K562 (cell line): ENCODE data around the gene ST6GAL1. TPM values are rescaled to one million over a fixed set of nuclear protein-coding genes. Genes with fewer than 3 reads are reported as not detected.

ENCODE experiments used
- ATAC-seq: fragments of 200-7000 bp; cut with Tn5 transposase; 3 replicates; pipeline ENCODE4 v1.9.1; 2020; ENCODE audit warnings: moderate library complexity
- BruUV-seq: library from RNA; stranded (reverse); fragments of 400-500 nt; replicated peaks from 2 replicates; lab custom pipeline; 2021; lab: Mats Ljungman, UMichigan
- CTCF ChIA-PET: fragments of 300-600 bp; formaldehyde crosslinking; extraction: SDS; loops from one replicate; lab custom pipeline; 2021; ENCODE audit warnings: low intra/inter-chr PET ratio; lab: Yijun Ruan, JAX
- POLR2A ChIA-PET: fragments of 300-600, 350-650 bp; sonication (Branson Sonifier 250); formaldehyde crosslinking; extraction: SDS; loops from one replicate; lab custom pipeline; 2021; ENCODE audit warnings: antibody characterized with exemption, inconsistent platforms; lab: Yijun Ruan, JAX
- DNase-seq, 4 experiments: peaks; one replicate each; pipeline versions ENCODE4 v3.0.0 to v3.0.0-alpha.2; 2011 to 2018; ENCODE audit warnings: low spot score in 3 of 4, mixed read lengths in 3 of 4; ENCODE audit errors: extremely low read depth in 1 of 4
- FAIRE-seq: peaks from 2 replicates; lab custom pipeline; 2011; peaks lifted over from hg19 to GRCh38; lab: Jason Lieb, UNC
- H2AFZ ChIP-seq: 2 replicates; pipeline ENCODE4 v1.6.0; 2011; ENCODE audit warnings: low read depth, low read length, control low read depth, inconsistent platforms
- H3K27ac ChIP-seq: fragments of 200-600 bp; 3 replicates; pipeline ENCODE4 v1.8.0; 2011; ENCODE audit warnings: low read depth, mild to moderate bottlenecking, control low read depth, inconsistent platforms, low read length, moderate library complexity, mixed read lengths; ENCODE audit errors: extremely low read depth
- H3K27me3 ChIP-seq, 2 experiments: fragments of 300-600 bp in 1 of 2; 2 replicates in 1 of 2; 3 replicates in 1 of 2; pipeline versions ENCODE4 v1.6.0 to v1.8.0; 2011; ENCODE audit warnings: inconsistent platforms in 2 of 2, low read length in 2 of 2, mild to moderate bottlenecking in 1 of 2, mixed read lengths in 1 of 2, moderate library complexity in 1 of 2; ENCODE audit not compliant: control insufficient read depth in 2 of 2, insufficient read depth in 2 of 2
- H3K36me3 ChIP-seq: fragments of 300-600 bp; 3 replicates; pipeline ENCODE4 v1.8.0; 2011; ENCODE audit warnings: mild to moderate bottlenecking, low read length, inconsistent platforms; ENCODE audit not compliant: control insufficient read depth, insufficient read depth
- H3K4me1 ChIP-seq, 2 experiments: fragments of 200-600 bp in 1 of 2; replicated peaks in 1 of 2; 2 replicates in 1 of 2; 3 replicates in 1 of 2; pipeline versions ENCODE4 v1.5.1 to v1.8.0; 2011; ENCODE audit warnings: inconsistent platforms in 2 of 2, low read length in 2 of 2, mild to moderate bottlenecking in 1 of 2, mixed read lengths in 1 of 2, moderate library complexity in 1 of 2; ENCODE audit not compliant: control insufficient read depth in 2 of 2, insufficient read depth in 2 of 2
- H3K4me2 ChIP-seq: 2 replicates; pipeline ENCODE4 v1.6.1; 2011; ENCODE audit warnings: low read length, control low read depth, inconsistent platforms, mixed read lengths; ENCODE audit not compliant: insufficient read depth
- H3K4me3 ChIP-seq: fragments of 200-600 bp; sonication (generic), shearing (Covaris generic); 2 replicates; pipeline ENCODE4 v1.5.1; 2016; ENCODE audit warnings: control low read depth, inconsistent platforms
- H3K79me2 ChIP-seq: fragments of 200-600 bp; 3 replicates; pipeline ENCODE4 v1.8.0; 2011; ENCODE audit warnings: low read length, inconsistent platforms; ENCODE audit not compliant: control insufficient read depth, insufficient read depth
- H3K9ac ChIP-seq, 2 experiments: 2 replicates each; pipeline versions ENCODE4 v1.6.0 to v1.6.1; 2011; ENCODE audit warnings: low read depth in 2 of 2, low read length in 2 of 2, control low read depth in 1 of 2, inconsistent platforms in 1 of 2, mild to moderate bottlenecking in 1 of 2, mixed read lengths in 1 of 2; ENCODE audit not compliant: insufficient read depth in 1 of 2
- H3K9me1 ChIP-seq: one replicate; pipeline ENCODE4 v1.6.0; 2011; ENCODE audit warnings: inconsistent platforms, mild to moderate bottlenecking, low read length, moderate library complexity; ENCODE audit not compliant: control insufficient read depth, insufficient read depth
- H3K9me3 ChIP-seq: replicated peaks from 2 replicates; pipeline ENCODE4 v1.5.1; 2011; ENCODE audit warnings: low read depth, low read length, inconsistent platforms; ENCODE audit not compliant: control insufficient read depth, insufficient read depth
- H4K20me1 ChIP-seq: replicated peaks from 2 replicates; pipeline ENCODE4 v1.6.1; 2011; ENCODE audit warnings: low read length, inconsistent platforms, mixed read lengths; ENCODE audit not compliant: control insufficient read depth, insufficient read depth
- CBX2 ChIP-seq: fragments of 200-600 bp; sonication (generic); IDR thresholded peaks from one replicate; pipeline ENCODE4 v1.6.1; 2012; ENCODE audit warnings: mild to moderate bottlenecking, low read length, inconsistent platforms; ENCODE audit not compliant: insufficient read depth, poor library complexity, severe bottlenecking
- CEBPG ChIP-seq, 3 experiments: fragments of 200-800 bp in 1 of 3; sonication (Bioruptor generic) in 1 of 3; sonication (generic) in 1 of 3; formaldehyde crosslinking in 1 of 3; IDR thresholded peaks in 2 of 3; conservative IDR thresholded peaks in 1 of 3; 2 replicates each; pipeline versions ENCODE4 v1.6.1 to v1.8.0; 2016 to 2022; ENCODE audit warnings: missing compliant biosample characterization in 2 of 3, missing genetic modification characterization in 2 of 3, mild to moderate bottlenecking in 1 of 3, missing genetic modification reagents in 1 of 3
- CREB3 ChIP-seq: fragments of 450-650 bp; conservative IDR thresholded peaks from 2 replicates; pipeline ENCODE4 v1.6.1; 2016; ENCODE audit warnings: missing genetic modification characterization, low read depth, mild to moderate bottlenecking, missing compliant biosample characterization, moderate library complexity
- CREM ChIP-seq: IDR thresholded peaks from 2 replicates; pipeline ENCODE4 v1.6.1; 2014; ENCODE audit warnings: antibody characterized with exemption, low read depth
- DACH1 ChIP-seq: fragments of 450-650 bp; IDR thresholded peaks from 2 replicates; pipeline ENCODE4 v1.6.1; 2018; ENCODE audit not compliant: partially characterized antibody
- FOXK2 ChIP-seq, 2 experiments: fragments of 450-650 bp; IDR thresholded peaks in 1 of 2; conservative IDR thresholded peaks in 1 of 2; 2 replicates each; pipeline ENCODE4 v1.6.1; 2016; ENCODE audit warnings: low read depth in 2 of 2, mild to moderate bottlenecking in 1 of 2
- HNRNPH1 ChIP-seq: fragments of 200-400 bp; formaldehyde crosslinking; optimal IDR thresholded peaks from 2 replicates; pipeline ENCODE3; 2017; ENCODE audit warnings: low read depth, mild to moderate bottlenecking, low read length, moderate library complexity
- MCM7 ChIP-seq, 2 experiments: fragments of 450-650 bp; IDR thresholded peaks; 2 replicates each; pipeline ENCODE4 v1.6.1; 2016 to 2018
- NFIX ChIP-seq: fragments of 250-450 bp; sonication (Bioruptor Pico); IDR thresholded peaks from 2 replicates; pipeline ENCODE4 v1.4.0; 2020; ENCODE audit warnings: low read depth, mild to moderate bottlenecking, moderate library complexity
- NR2F6 ChIP-seq: fragments of 450-650 bp; formaldehyde crosslinking; IDR thresholded peaks from 2 replicates; pipeline ENCODE4 v1.4.0; 2020; ENCODE audit warnings: mild to moderate bottlenecking
- RAD21 ChIP-seq, 2 experiments: fragments of 250-450 bp in 1 of 2; fragments of 450-650 bp in 1 of 2; sonication (Bioruptor Pico) in 1 of 2; formaldehyde crosslinking in 1 of 2; IDR thresholded peaks in 1 of 2; conservative IDR thresholded peaks in 1 of 2; 2 replicates each; pipeline versions ENCODE4 v1.4.0 to v1.8.0; 2020 to 2022; ENCODE audit warnings: mild to moderate bottlenecking in 2 of 2, moderate library complexity in 1 of 2
- RBFOX2 ChIP-seq: fragments of 200-400 bp; formaldehyde crosslinking; IDR thresholded peaks from 2 replicates; pipeline ENCODE4 v1.6.1; 2017; ENCODE audit warnings: low read depth, mild to moderate bottlenecking, low read length, moderate library complexity
- STAG1 ChIP-seq: sonication (generic); formaldehyde crosslinking; IDR thresholded peaks from 2 replicates; pipeline ENCODE4 v1.5.0; 2020; ENCODE audit warnings: missing genetic modification reagents, borderline replicate concordance
- ZNF263 ChIP-seq: sonication (generic); formaldehyde crosslinking; IDR thresholded peaks from 2 replicates; pipeline ENCODE4 v1.8.0; 2022; ENCODE audit warnings: mild to moderate bottlenecking, missing genetic modification reagents, borderline replicate concordance
- ZNF507 ChIP-seq: conservative IDR thresholded peaks from 2 replicates; pipeline ENCODE4 v1.6.1; 2017; ENCODE audit warnings: missing genetic modification characterization, missing compliant biosample characterization
- WGBS: fragments of 100-300 bp; shearing (Covaris generic); methylation state at CpG from one replicate; pipeline ENCODE4 v1.1.6; 2016; ENCODE audit warnings: low coverage, mixed read lengths; ENCODE audit not compliant: insufficient coverage; ENCODE audit errors: missing lambda C conversion rate; 5-methylcytosine and 5-hydroxymethylcytosine counted together
- in situ Hi-C: fragments of 300-500 bp; cut with MboI; formaldehyde crosslinking; loops from 4 replicates; pipeline ENCODE4 v1.15.0; 2018; ENCODE audit warnings: inconsistent platforms, mixed read lengths
- intact Hi-C: fragments of 100-400 bp; cut with micrococcal nuclease; formaldehyde crosslinking; loops from 2 replicates; pipeline ENCODE4 v1.14.2; 2022
- polyA plus RNA-seq, 8 experiments: library from polyadenylated mRNA; depleted of rRNA in 4 of 8; stranded (reverse) in 5 of 8; unstranded in 3 of 8; fragments of >200 nt; fragmentation: Nextera tagmentation in 2 of 8; fragmentation: Illumina TruSeq in 1 of 8; extraction: Ambion mirVana in 2 of 8; extraction: Trizol in 1 of 8; gene quantifications; 2 replicates each; pipeline versions ENCODE4 v1.2.1 to v1.2.3, GENCODE V29; 2011 to 2014; ENCODE audit warnings: inconsistent platforms in 1 of 8, missing spikeins in 1 of 8
- total RNA-seq, 7 experiments: library from RNA; depleted of rRNA in 6 of 7; stranded (reverse); fragments of >200 nt in 6 of 7; fragmentation: Illumina TruSeq in 2 of 7; extraction: Trizol in 2 of 7; gene quantifications; 2 replicates each; pipeline versions ENCODE4 v1.2.1 to v1.2.3, GENCODE V29; 2011 to 2021; ENCODE audit warnings: low replicate concordance in 1 of 7

Gene ST6GAL1
- total and polyA plus RNA-seq, 9 of the 15 experiments (the other 6 are each of a cell fraction or from before 2014, with no cell fraction given), result 31.9 to 145 (median 71.0) TPM

- peaks cover 28 to 53% of the 10 kb centered on the region in 2 experiments for H3K4me1 ChIP-seq
- no TSS peak for BruUV-seq
- FAIRE-seq, result no peak
- no peak overlapping the region for H3K4me3 ChIP-seq
- peaks cover 51% of the 10 kb centered on the region for H3K79me2 ChIP-seq
- H3K4me2 ChIP-seq, result 0 out of 2 replicates have a peak overlapping the region, but pooled peaks have one; percentile 26
- POLR2A ChIA-PET, result interaction anchor here (0.7 to 1.3 kb wide), 3 partner anchors 24 to 74 kb away, joined by 3 to 5 read pairs (median 3); no protein-coding TSS in a partner anchor
- CTCF ChIA-PET, result no interaction called here
- TF ChIP-seq RAD21 (CRISPR knock-in tag; conservative IDR thresholded peaks at IDR 0.05 in 1 of 2, IDR thresholded peaks at IDR 0.05 in 1 of 2) (no peak), NR2F6 (CRISPR knock-in tag) (no peak), STAG1 (CRISPR knock-in tag) (no peak), ZNF507 (tag) (no peak), DACH1 (peak; percentile 7), CBX2 (no peak), RBFOX2 (no peak), CREM (no peak), FOXK2 (conservative IDR thresholded peaks at IDR 0.05 in 1 of 2, IDR thresholded peaks at IDR 0.05 in 1 of 2; ENCODE audit: low read depth in 2 of 2) (no peak), HNRNPH1 (no peak), CEBPG (CRISPR knock-in tag; IDR thresholded peaks at IDR 0.05) (no peak), CEBPG (tag; conservative IDR thresholded peaks at IDR 0.05 in 1 of 2, IDR thresholded peaks at IDR 0.05 in 1 of 2) (no peak), NFIX (CRISPR knock-in tag) (no peak), ZNF263 (CRISPR knock-in tag) (0 out of 2 replicates have a peak, but pooled peaks have one; percentile 22), MCM7 (IDR thresholded peaks at IDR 0.05) (no peak), CREB3 (tag) (0 out of 2 replicates have a peak, but pooled peaks have one; percentile 8)
- TF ChIP-seq, all 486 proteins: peak for 3
- WGBS, result 67% methylated on average over 2 of the region's 2 CpGs
- H3K9ac ChIP-seq, result peak overlapping the region in 1 of 2 experiments; percentile 53; a peak in 1 of 4 replicates
- ATAC-seq, result no peak
- H3K9me3 ChIP-seq, result 0 out of 2 replicates have a peak, but pooled peaks cover 2% of the 10 kb centered on the region
- intact Hi-C loops, result loop anchor here (5.0 kb wide), 1 partner anchor 39 kb away; no protein-coding TSS in a partner anchor
- no peak for DNase-seq
- no peaks in the 10 kb centered on the region for H3K9me1 ChIP-seq
- in situ Hi-C loops, result no loop called here
- H3K36me3 ChIP-seq, result peaks cover 16% of the 10 kb centered on the region
- H4K20me1 ChIP-seq, result no peaks in the 10 kb centered on the region
- H3K27ac ChIP-seq, result peak overlapping the region; percentile 58; the same call in 1 of the 3 replicates
- H3K27me3 ChIP-seq, result no peaks in the 10 kb centered on the region
- H2AFZ ChIP-seq, result no peak overlapping the region
Observed at GRCh38 chr3:187026317-187026670, 96.0 kb downstream of the ST6GAL1 start.
